Tibial nerve (tissue), 4 donors: Measurements from ENCODE around the gene PKHD1. TPM values are rescaled to one million over a fixed set of nuclear protein-coding genes. Genes with fewer than 3 reads are reported as not detected.
A peak's percentile ranks its signal among the peaks of the same experiment; 100 is the strongest.

Source experiments
- DNase-seq, 2 donors: peaks; one replicate each; pipeline ENCODE4 v3.0.0-alpha.2; 2019; ENCODE audit warnings: low spot score in 2 of 2
- H3K27ac ChIP-seq, 4 donors: fragments of 200-600 bp; sonication (generic) in 3 of 4; one replicate each; pipeline ENCODE4 v1.5.1; 2017 to 2019; ENCODE audit warnings: mild to moderate bottlenecking in 1 of 4
- H3K27me3 ChIP-seq, 2 donors: fragments of 200-600 bp; sonication (generic) in 1 of 2; one replicate each; pipeline versions ENCODE4 v1.5.1 to v1.6.0; 2017 to 2019
- H3K36me3 ChIP-seq, 3 donors: fragments of 200-600 bp; sonication (generic); one replicate each; pipeline ENCODE4 v1.5.1; 2018 to 2019
- H3K4me1 ChIP-seq, 4 donors: fragments of 200-600 bp; sonication (generic) in 3 of 4; one replicate each; pipeline ENCODE4 v1.5.1; 2017 to 2019
- H3K4me3 ChIP-seq, 4 donors: fragments of 200-600 bp; sonication (generic) in 3 of 4; one replicate each; pipeline ENCODE4 v1.5.1; 2017 to 2019; ENCODE audit warnings: mild to moderate bottlenecking in 1 of 4, moderate library complexity in 1 of 4
- H3K9me3 ChIP-seq, 4 donors: fragments of 200-600 bp; sonication (generic) in 3 of 4; one replicate each; pipeline ENCODE4 v1.5.1; 2017 to 2019
- EP300 ChIP-seq, 2 donors: sonication (generic); formaldehyde crosslinking; IDR thresholded peaks; one replicate each; pipeline ENCODE4 v1.6.1; 2017; ENCODE audit warnings: antibody characterized with exemption in 2 of 2, mild to moderate bottlenecking in 1 of 2
- POLR2A ChIP-seq, 2 donors: fragments of 450-650 bp; IDR thresholded peaks; one replicate each; pipeline ENCODE4 v1.6.1; 2017; ENCODE audit warnings: antibody characterized with exemption in 2 of 2, mild to moderate bottlenecking in 2 of 2, moderate library complexity in 2 of 2
- WGBS, 2 donors: methylation state at CpG; one replicate each; pipeline ENCODE4 v1.1.5; 2018; 5-methylcytosine and 5-hydroxymethylcytosine counted together
- total RNA-seq, 4 donors: library from RNA; depleted of rRNA; stranded (reverse); fragments of >200 nt; gene quantifications; one replicate each; pipeline ENCODE4 v1.1.0, GENCODE V29; 2016
- TF ChIP-seq, protein P1 (sequence below), 5 experiments: fragments of 200-600 bp in 3 of 5; fragments of 450-650 bp in 2 of 5; sonication (generic) in 3 of 5; IDR thresholded peaks; one replicate each; pipeline ENCODE4 v1.5.1; 2016 to 2019; ENCODE audit warnings: antibody characterized with exemption in 5 of 5, mild to moderate bottlenecking in 3 of 5, moderate library complexity in 2 of 5

Gene PKHD1
- total RNA-seq, 4 donors from 2014 or later, result under 0.01 to 0.22 (median 0.20) TPM

DNA sequence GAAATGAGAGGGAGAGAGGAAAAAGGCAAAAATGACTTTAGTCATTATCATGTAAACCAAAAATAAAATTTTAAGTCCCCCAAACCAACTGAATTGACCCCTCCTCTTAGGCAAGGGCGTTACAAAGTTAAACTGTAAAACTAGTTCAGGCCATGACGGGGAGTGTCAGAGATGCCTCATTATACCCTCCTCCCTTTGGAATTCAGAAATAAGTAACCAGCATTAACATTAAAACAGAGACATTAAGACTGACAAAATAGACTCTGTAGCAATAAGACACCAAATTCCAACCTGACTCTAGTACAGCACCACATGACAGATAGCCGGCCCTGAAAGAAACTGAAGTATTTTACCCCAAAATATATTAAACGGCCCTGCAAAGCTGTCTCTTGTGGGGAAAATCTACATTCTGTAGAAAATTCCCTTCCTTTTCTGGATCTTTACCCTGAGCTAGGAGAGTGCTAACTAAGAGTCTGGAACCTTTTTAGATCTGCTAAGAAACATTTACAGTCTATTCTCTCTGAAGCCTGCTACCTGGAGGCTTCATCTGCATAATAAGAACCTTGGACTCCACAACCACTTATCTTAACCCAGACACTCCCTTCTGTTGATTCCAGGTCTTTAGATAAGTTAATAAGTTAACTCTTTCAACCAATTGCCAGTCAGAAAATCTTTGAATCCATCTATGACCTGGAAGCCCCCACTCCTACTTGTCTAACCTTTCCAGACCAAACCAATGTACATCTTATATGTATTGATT lies 150.7 kb downstream of the PKHD1 start:
- no peak overlapping the region for H3K27ac ChIP-seq
- WGBS, 2 donors, result 33 to 46% methylated on average over 4 of the region's 4 CpGs

DNA sequence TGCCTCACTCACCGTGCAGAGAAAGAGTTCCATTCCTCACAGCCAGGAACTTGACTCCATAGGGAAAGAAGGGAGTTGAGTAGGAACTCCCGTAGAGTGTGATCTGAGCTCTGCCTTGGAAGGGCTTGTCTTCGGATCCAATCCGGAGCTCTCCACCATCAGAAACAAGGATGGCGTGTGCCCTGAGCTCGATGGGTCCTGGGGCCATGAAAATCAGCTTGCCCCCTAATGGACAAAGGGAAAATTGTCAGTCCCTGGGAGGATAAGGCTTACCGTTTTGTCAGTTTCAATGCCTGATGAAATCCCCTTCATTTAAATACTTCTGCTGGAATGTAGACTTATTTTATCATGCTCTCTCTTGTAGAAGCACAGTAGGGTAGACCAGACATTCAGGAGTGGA lies 153.3 kb downstream of the PKHD1 start:
- DNase-seq, result no peak
- Histone ChIP-seq H3K36me3 (no peaks in the 10 kb centered on the region), H3K4me1 (no peaks in the 10 kb centered on the region), H3K27me3 (no peaks in the 10 kb centered on the region), H3K4me3 (no peak overlapping the region), H3K9me3 (no peaks in the 10 kb centered on the region), H3K27ac (no peak overlapping the region)
- WGBS, 2 donors, result 58 to 71% methylated on average over 7 of the region's 7 CpGs
- TF ChIP-seq EP300 (IDR thresholded peaks at IDR 0.05) (no peak), POLR2A (IDR thresholded peaks at IDR 0.05) (no peak)
- TF ChIP-seq, protein P1, sequence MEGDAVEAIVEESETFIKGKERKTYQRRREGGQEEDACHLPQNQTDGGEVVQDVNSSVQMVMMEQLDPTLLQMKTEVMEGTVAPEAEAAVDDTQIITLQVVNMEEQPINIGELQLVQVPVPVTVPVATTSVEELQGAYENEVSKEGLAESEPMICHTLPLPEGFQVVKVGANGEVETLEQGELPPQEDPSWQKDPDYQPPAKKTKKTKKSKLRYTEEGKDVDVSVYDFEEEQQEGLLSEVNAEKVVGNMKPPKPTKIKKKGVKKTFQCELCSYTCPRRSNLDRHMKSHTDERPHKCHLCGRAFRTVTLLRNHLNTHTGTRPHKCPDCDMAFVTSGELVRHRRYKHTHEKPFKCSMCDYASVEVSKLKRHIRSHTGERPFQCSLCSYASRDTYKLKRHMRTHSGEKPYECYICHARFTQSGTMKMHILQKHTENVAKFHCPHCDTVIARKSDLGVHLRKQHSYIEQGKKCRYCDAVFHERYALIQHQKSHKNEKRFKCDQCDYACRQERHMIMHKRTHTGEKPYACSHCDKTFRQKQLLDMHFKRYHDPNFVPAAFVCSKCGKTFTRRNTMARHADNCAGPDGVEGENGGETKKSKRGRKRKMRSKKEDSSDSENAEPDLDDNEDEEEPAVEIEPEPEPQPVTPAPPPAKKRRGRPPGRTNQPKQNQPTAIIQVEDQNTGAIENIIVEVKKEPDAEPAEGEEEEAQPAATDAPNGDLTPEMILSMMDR (IDR thresholded peaks at IDR 0.05), result peak in 1 of 5 experiments; percentile 6

More for the DNA sequence above, 150.7 kb downstream of the PKHD1 start:
- H3K4me1 ChIP-seq, result no peaks in the 10 kb centered on the region
- DNase-seq, result no peak
- H3K4me3 ChIP-seq, result no peak overlapping the region
- no peaks in the 10 kb centered on the region for H3K36me3 ChIP-seq
- H3K9me3 ChIP-seq, result no peaks in the 10 kb centered on the region
- H3K27me3 ChIP-seq, result no peaks in the 10 kb centered on the region
- no peak for TF ChIP-seq POLR2A (IDR thresholded peaks at IDR 0.05)
- TF ChIP-seq EP300 (IDR thresholded peaks at IDR 0.05), result no peak
- TF ChIP-seq, protein P1 (IDR thresholded peaks at IDR 0.05), result no peak

DNA sequence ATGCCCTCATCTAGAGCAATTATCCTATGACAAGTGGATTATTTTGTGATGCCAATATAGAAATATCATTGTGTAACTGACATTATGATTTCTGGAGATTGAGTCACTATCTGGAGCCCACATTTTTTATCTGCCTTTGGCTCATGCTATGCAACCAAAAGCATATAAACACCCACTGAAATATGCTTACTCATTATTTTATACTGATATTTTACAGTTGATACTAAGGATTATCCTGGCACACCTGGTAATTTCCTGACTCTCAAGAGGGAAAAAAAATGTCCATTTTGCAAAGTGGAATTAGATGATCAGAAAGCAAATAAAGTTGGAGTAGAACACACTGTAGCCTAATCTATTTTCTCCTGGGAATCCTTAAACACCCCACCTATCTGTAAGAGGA lies 154.5 kb downstream of the PKHD1 start:
- Histone ChIP-seq H3K4me3 (no peak overlapping the region), H3K27me3 (no peaks in the 10 kb centered on the region), H3K27ac (no peak overlapping the region), H3K4me1 (no peaks in the 10 kb centered on the region), H3K36me3 (no peaks in the 10 kb centered on the region), H3K9me3 (no peaks in the 10 kb centered on the region)
- TF ChIP-seq, protein P1 (IDR thresholded peaks at IDR 0.05), result no peak
- TF ChIP-seq POLR2A (IDR thresholded peaks at IDR 0.05), result no peak
- TF ChIP-seq EP300 (IDR thresholded peaks at IDR 0.05), result no peak
- no peak for DNase-seq

DNA sequence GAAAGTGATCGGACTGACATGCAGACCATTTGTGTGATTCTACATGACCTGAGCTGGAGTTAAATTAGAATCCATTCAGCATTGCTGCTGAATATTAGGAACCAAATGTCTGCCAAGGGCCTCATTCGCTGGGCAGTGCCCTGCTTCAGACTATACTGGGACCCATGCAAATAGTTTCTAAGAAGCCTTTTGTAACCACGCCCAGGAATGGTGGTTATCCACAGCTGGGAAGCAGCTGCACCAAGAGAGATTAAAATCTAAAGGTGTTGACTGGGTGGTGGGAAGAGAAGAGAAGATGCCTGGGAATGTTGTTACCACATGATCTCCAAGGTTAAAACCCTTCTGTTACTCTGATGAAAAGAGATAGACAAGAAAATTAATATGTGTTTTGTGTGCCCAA lies 156.8 kb downstream of the PKHD1 start:
- DNase-seq, result no peak
- 90 to 92% methylated on average over 3 of the region's 3 CpGs for WGBS, 2 donors
- no peaks in the 10 kb centered on the region for H3K4me1 ChIP-seq
- no peak overlapping the region for H3K4me3 ChIP-seq
- H3K27ac ChIP-seq, result no peak overlapping the region
- no peaks in the 10 kb centered on the region for H3K36me3 ChIP-seq
- H3K27me3 ChIP-seq, result no peaks in the 10 kb centered on the region
- H3K9me3 ChIP-seq, result no peaks in the 10 kb centered on the region
- no peak for TF ChIP-seq EP300 (IDR thresholded peaks at IDR 0.05)
- TF ChIP-seq, protein P1 (IDR thresholded peaks at IDR 0.05), result no peak
- no peak for TF ChIP-seq POLR2A (IDR thresholded peaks at IDR 0.05)

DNA sequence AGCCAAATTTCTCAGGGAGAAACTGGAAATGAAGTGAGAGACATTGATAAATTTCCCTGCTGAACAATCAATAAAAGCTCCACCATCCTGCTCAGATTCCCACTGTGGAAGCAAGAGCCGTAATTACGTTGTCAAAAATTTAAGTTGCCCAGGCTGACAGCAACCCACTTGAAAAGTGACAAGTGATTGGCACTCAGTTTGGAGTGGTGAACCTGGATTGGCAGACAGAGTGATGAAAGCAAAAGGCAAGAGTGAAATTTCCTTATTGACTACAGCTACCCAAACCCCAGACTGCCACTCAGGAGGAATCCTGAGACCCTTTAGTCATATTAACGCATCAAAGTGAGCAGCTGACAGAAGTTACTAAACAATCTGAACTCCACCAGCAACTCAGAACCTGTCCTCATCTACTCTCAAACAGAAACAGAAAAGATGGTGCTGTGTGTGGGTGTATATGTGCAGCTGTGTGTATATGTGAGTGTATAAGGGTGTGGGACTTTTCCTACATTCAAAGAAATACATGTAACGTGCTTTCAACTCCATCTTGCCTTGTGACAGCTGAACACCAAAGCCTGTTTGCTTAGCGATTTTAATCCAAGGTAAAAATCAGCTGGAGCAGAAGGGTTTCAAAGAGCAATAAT lies 157.4 kb downstream of the PKHD1 start:
- Histone ChIP-seq H3K9me3 (no peaks in the 10 kb centered on the region), H3K4me3 (no peak overlapping the region), H3K4me1 (no peaks in the 10 kb centered on the region), H3K36me3 (no peaks in the 10 kb centered on the region), H3K27me3 (no peaks in the 10 kb centered on the region), H3K27ac (no peak overlapping the region)
- 86 to 94% methylated on average over 5 of the region's 5 CpGs for WGBS, 2 donors
- no peak for DNase-seq
- TF ChIP-seq, protein P1 (IDR thresholded peaks at IDR 0.05), result no peak
- TF ChIP-seq EP300 (IDR thresholded peaks at IDR 0.05) (no peak), POLR2A (IDR thresholded peaks at IDR 0.05) (no peak)
